Gastrocnemius medialis (tissue), 4 donors: Measurements from ENCODE around the gene NR1H3.

ENCODE experiments used
- POLR2A ChIP-seq, 2 donors: fragments of 450-650 bp; IDR thresholded peaks; one replicate each; pipeline ENCODE4 v1.6.1; 2017; ENCODE audit warnings: antibody characterized with exemption in 2 of 2, mild to moderate bottlenecking in 2 of 2, moderate library complexity in 2 of 2
- TF ChIP-seq, protein P1 (sequence below), 5 experiments: fragments of 450-650 bp in 3 of 5; fragments of 200-600 bp in 2 of 5; sonication (generic) in 2 of 5; IDR thresholded peaks in 4 of 5; conservative IDR thresholded peaks in 1 of 5; 1 replicate in 4 of 5; 2 replicates in 1 of 5; pipeline ENCODE4 v1.5.1; 2016 to 2019; ENCODE audit warnings: antibody characterized with exemption in 5 of 5, mild to moderate bottlenecking in 3 of 5, moderate library complexity in 3 of 5

DNA sequence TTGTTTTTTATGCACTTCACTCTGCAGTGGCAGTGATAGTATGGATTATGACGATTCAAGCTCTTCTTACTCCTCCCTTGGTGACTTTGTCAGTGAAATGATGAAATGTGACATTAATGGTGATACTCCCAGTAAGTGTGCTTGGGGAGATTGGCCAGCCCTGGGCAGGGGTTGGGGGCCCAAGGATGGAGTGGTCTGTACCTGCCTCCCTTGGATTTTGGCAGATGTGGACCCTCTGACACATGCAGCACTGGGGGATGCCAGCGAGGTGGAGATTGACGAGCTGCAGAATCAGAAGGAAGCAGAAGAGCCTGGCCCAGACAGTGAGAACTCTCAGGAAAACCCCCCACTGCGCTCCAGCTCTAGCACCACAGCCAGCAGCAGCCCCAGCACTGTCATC is 26.4 kb downstream of the NR1H3 start:
- TF ChIP-seq, protein P1, sequence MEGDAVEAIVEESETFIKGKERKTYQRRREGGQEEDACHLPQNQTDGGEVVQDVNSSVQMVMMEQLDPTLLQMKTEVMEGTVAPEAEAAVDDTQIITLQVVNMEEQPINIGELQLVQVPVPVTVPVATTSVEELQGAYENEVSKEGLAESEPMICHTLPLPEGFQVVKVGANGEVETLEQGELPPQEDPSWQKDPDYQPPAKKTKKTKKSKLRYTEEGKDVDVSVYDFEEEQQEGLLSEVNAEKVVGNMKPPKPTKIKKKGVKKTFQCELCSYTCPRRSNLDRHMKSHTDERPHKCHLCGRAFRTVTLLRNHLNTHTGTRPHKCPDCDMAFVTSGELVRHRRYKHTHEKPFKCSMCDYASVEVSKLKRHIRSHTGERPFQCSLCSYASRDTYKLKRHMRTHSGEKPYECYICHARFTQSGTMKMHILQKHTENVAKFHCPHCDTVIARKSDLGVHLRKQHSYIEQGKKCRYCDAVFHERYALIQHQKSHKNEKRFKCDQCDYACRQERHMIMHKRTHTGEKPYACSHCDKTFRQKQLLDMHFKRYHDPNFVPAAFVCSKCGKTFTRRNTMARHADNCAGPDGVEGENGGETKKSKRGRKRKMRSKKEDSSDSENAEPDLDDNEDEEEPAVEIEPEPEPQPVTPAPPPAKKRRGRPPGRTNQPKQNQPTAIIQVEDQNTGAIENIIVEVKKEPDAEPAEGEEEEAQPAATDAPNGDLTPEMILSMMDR (IDR thresholded peaks at IDR 0.05 in 4 of 5, conservative IDR thresholded peaks at IDR 0.05 in 1 of 5), result no peak
- no peak for TF ChIP-seq POLR2A (IDR thresholded peaks at IDR 0.05)
